GM23338 (cell line): ENCODE results near the gene SKIC8. TPM values are rescaled to one million over a fixed set of nuclear protein-coding genes. Genes with fewer than 3 reads are reported as not detected.

ENCODE experiments used
- ATAC-seq: fragments of 200-7000 bp; cut with Tn5 transposase; 3 replicates; pipeline ENCODE4 v1.9.1; 2020
- DNase-seq: peaks from one replicate; pipeline ENCODE4 v3.0.0-alpha.2; 2015; ENCODE audit warnings: low spot score
- H2AFZ ChIP-seq: fragments of 200-600 bp; sonication (generic); 2 replicates; pipeline ENCODE4 v1.8.0; 2016; ENCODE audit warnings: antibody characterized with exemption, mild to moderate bottlenecking, moderate library complexity
- H3F3A ChIP-seq: fragments of 200-600 bp; sonication (generic); replicated peaks from 2 replicates; pipeline ENCODE4 v1.8.0; 2017; ENCODE audit warnings: antibody characterized with exemption, mixed run types, low read depth
- H3K27ac ChIP-seq: fragments of 200-600 bp; sonication (generic); 2 replicates; pipeline ENCODE4 v1.6.1; 2016; ENCODE audit warnings: low read depth
- H3K27me3 ChIP-seq: fragments of 200-600 bp; sonication (generic); 2 replicates; pipeline ENCODE4 v1.8.0; 2016; ENCODE audit warnings: mild to moderate bottlenecking, mixed run types, moderate library complexity; ENCODE audit not compliant: insufficient read depth
- H3K36me3 ChIP-seq: fragments of 200-600 bp; sonication (generic); 2 replicates; pipeline ENCODE4 v1.8.0; 2016; ENCODE audit warnings: mild to moderate bottlenecking; ENCODE audit not compliant: insufficient read depth
- H3K4me1 ChIP-seq: fragments of 200-600 bp; sonication (generic); 2 replicates; pipeline ENCODE4 v1.8.0; 2016; ENCODE audit warnings: mild to moderate bottlenecking, moderate library complexity; ENCODE audit not compliant: insufficient read depth
- H3K4me2 ChIP-seq: fragments of 200-600 bp; sonication (generic); 2 replicates; pipeline ENCODE4 v1.7.1; 2017; ENCODE audit warnings: mixed run types
- H3K4me3 ChIP-seq: fragments of 200-600 bp; sonication (generic); 2 replicates; pipeline ENCODE4 v1.6.1; 2016; ENCODE audit warnings: mixed run types
- H3K79me2 ChIP-seq: fragments of 200-600 bp; sonication (generic); replicated peaks from 2 replicates; pipeline ENCODE4 v1.8.0; 2017; ENCODE audit warnings: mild to moderate bottlenecking; ENCODE audit not compliant: insufficient read depth
- H3K9me2 ChIP-seq: fragments of 200-600 bp; sonication (generic); 2 replicates; pipeline ENCODE4 v1.8.0; 2017; ENCODE audit not compliant: insufficient read depth
- H4K20me1 ChIP-seq: fragments of 200-600 bp; sonication (generic); replicated peaks from 2 replicates; pipeline ENCODE4 v1.8.0; 2017; ENCODE audit warnings: mild to moderate bottlenecking; ENCODE audit not compliant: insufficient read depth
- H3K27ac Mint-ChIP-seq: 2 replicates; pipeline ENCODE4 v1.8.0; 2020; ENCODE audit warnings: inconsistent platforms, mild to moderate bottlenecking, moderate library complexity, mixed read lengths
- H3K27me3 Mint-ChIP-seq: 3 replicates; pipeline ENCODE4 v1.8.0; 2022; ENCODE audit warnings: low read depth, mild to moderate bottlenecking, moderate library complexity, mixed read lengths, inconsistent platforms; ENCODE audit not compliant: insufficient read depth, poor library complexity
- H3K36me3 Mint-ChIP-seq: 3 replicates; pipeline ENCODE4 v1.8.0; 2021; ENCODE audit warnings: low read depth, mild to moderate bottlenecking, inconsistent platforms, moderate library complexity, mixed read lengths
- H3K4me1 Mint-ChIP-seq: 3 replicates; pipeline ENCODE4 v1.8.0; 2020; ENCODE audit warnings: mild to moderate bottlenecking, inconsistent platforms, mixed read lengths
- H3K4me3 Mint-ChIP-seq: 3 replicates; pipeline ENCODE4 v1.8.0; 2021; ENCODE audit warnings: moderate library complexity, mild to moderate bottlenecking, inconsistent platforms, mixed read lengths
- H3K9me3 Mint-ChIP-seq: 3 replicates; pipeline ENCODE4 v1.8.0; 2020; ENCODE audit warnings: moderate library complexity, mild to moderate bottlenecking, inconsistent platforms, mixed read lengths
- CREB1 ChIP-seq: fragments of 250-450 bp; sonication (Bioruptor Pico); IDR thresholded peaks from 2 replicates; pipeline ENCODE4 v1.5.0; 2020; ENCODE audit warnings: low read depth, mild to moderate bottlenecking, moderate library complexity
- CTCF ChIP-seq, 2 experiments: fragments of 200-600 bp in 1 of 2; sonication (generic) in 1 of 2; conservative IDR thresholded peaks; 2 replicates each; pipeline versions ENCODE4 v1.5.1 to v1.6.1; 2016 to 2017; ENCODE audit warnings: antibody characterized with exemption in 2 of 2, low read depth in 2 of 2, mild to moderate bottlenecking in 2 of 2, moderate library complexity in 1 of 2
- ETS1 ChIP-seq: IDR thresholded peaks from 2 replicates; pipeline ENCODE4 v1.6.1; 2016; ENCODE audit warnings: antibody characterized with exemption
- EZH2 ChIP-seq: fragments of 200-600 bp; sonication (generic); IDR thresholded peaks from one replicate; pipeline ENCODE4 v1.8.0; 2017; ENCODE audit warnings: antibody characterized with exemption, mild to moderate bottlenecking, low read depth; ENCODE audit not compliant: unreplicated experiment
- EZH2phosphoT487 ChIP-seq: fragments of 200-600 bp; sonication (generic); IDR thresholded peaks from one replicate; pipeline ENCODE4 v1.8.1; 2018; ENCODE audit warnings: antibody characterized with exemption; ENCODE audit not compliant: unreplicated experiment
- JUNB ChIP-seq: IDR thresholded peaks from one replicate; pipeline ENCODE4 v1.6.1; 2016; ENCODE audit warnings: antibody characterized with exemption; ENCODE audit not compliant: unreplicated experiment
- NANOG ChIP-seq: IDR thresholded peaks from 2 replicates; pipeline ENCODE4 v1.6.1; 2016; ENCODE audit warnings: antibody characterized with exemption, borderline replicate concordance
- POLR2AphosphoS5 ChIP-seq: IDR thresholded peaks from 2 replicates; pipeline ENCODE4 v1.6.1; 2016; ENCODE audit warnings: antibody characterized with exemption, low read depth
- STAT1 ChIP-seq: IDR thresholded peaks from one replicate; pipeline ENCODE4 v1.6.1; 2016; ENCODE audit warnings: antibody characterized with exemption; ENCODE audit not compliant: unreplicated experiment
- ZNF114 ChIP-seq: fragments of 250-450 bp; sonication (Bioruptor Pico); IDR thresholded peaks from 2 replicates; pipeline ENCODE4 v1.5.0; 2020; ENCODE audit warnings: mild to moderate bottlenecking, moderate library complexity
- ZNF331 ChIP-seq: fragments of 250-450 bp; sonication (Bioruptor Pico); IDR thresholded peaks from 2 replicates; pipeline ENCODE4 v1.5.0; 2020; ENCODE audit warnings: low read depth, mild to moderate bottlenecking, moderate library complexity
- long read RNA-seq: library from polyadenylated mRNA; unstranded; transcript quantifications from one replicate; pipeline ENCODE4 v2.0.0, GENCODE V29; 2020; ENCODE audit not compliant: unreplicated experiment
- polyA plus RNA-seq: library from polyadenylated mRNA; unstranded; fragments of >200 nt; fragmentation: Nextera tagmentation; extraction: Ambion mirVana; gene quantifications from 2 replicates; pipeline ENCODE4 v1.2.1, GENCODE V29; 2016
- total RNA-seq: library from RNA; depleted of rRNA; stranded (reverse); fragments of >200 nt; shearing (Covaris generic); gene quantifications from 2 replicates; pipeline ENCODE4 v1.2.3, GENCODE V29; 2014; rRNA removed
- TF ChIP-seq, protein P1 (sequence below): IDR thresholded peaks from one replicate; pipeline ENCODE4 v1.6.1; 2018; ENCODE audit warnings: antibody characterized with exemption; ENCODE audit not compliant: unreplicated experiment

The SKIC8 gene
- total RNA-seq (47.0 and 59.4 TPM in 2 replicates), polyA plus RNA-seq (68.6 and 73.8 TPM in 2 replicates)
- long read RNA-seq, transcript WDR61-201 (11 exons, 1,387 nt): major isoform, 73 of 85 reads
- long read RNA-seq, partial matches to known transcripts: 2 of 85 reads
- long read RNA-seq, other reads (novel, unspliced or antisense): 8 of 85 reads

DNA sequence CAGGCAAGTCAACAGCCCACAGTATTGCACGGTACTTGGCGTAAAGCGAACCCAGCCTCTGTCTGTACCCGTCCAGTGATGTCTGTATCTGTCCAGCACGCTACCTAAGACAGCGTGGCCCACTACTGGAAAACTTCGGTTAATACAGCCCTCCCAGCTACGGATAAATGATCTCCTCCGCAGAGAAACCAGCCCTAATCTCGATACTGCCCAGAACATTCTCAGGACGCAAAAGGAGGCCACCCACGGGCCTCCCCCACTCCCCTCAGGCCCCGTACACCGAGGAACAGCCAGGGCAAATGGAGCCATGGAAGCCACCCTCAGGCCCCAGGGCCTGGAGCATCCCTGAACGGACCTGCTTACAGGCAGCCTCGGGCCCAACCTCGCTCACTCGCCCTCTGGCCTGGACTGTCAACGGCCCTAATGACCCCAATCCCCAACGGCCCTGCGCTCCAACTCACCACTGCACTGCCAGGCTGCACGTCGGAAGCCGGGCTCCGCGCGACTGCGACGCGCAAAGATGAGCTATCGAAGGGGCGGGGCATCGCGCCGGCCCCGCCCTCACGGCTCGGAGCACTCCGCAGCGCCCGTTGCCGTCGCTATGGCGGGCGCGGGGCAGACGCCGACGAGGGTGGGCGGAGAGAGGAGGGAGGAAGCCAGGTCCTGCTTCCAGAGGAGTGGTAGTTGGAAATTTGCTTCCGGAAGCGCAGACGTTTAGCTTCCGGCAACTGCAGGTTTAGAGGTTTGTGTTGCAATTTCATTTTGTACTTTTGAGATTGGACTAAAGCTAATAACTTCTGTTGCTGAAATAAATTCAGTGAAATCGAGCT is at the start of gene SKIC8:
Gene SKIC8 (minus strand): TSS at position 509 of the 830 bp plus-strand sequence. CDS start 3,923 bp downstream, outside the sequence.
- H3K4me1 Mint-ChIP-seq: 0 out of 3 replicates have a peak, but pooled peaks cover 2% of the 10 kb centered on the region
- H3K4me2 ChIP-seq: peak within 1 kb of the TSS; percentile 88
- H3K27ac ChIP-seq: 0 out of 2 replicates have a peak within 1 kb of the TSS, but pooled peaks have one; percentile 11
- H3K27me3 ChIP-seq: peaks cover 10% of the 10 kb centered on the region; the same call in 1 of the 2 replicates
- H3K36me3 ChIP-seq: no peaks in the 10 kb centered on the region
- H4K20me1 ChIP-seq: no peaks in the 10 kb centered on the region
- peak within 1 kb of the TSS; percentile 75 for H2AFZ ChIP-seq
- 0 out of 3 replicates have a peak, but pooled peaks cover 2% of the 10 kb centered on the region for H3K36me3 Mint-ChIP-seq
- peak within 1 kb of the TSS; percentile 97 for H3K27ac Mint-ChIP-seq
- 0 out of 2 replicates have a peak, but pooled peaks cover 8% of the 10 kb centered on the region for H3F3A ChIP-seq
- 0 out of 2 replicates have a peak, but pooled peaks cover 6% of the 10 kb centered on the region for H3K4me1 ChIP-seq
- ATAC-seq (peak; percentile 97), DNase-seq (peak; percentile 94)
- H3K79me2 ChIP-seq: peaks cover 29% of the 10 kb centered on the region
- H3K27me3 Mint-ChIP-seq: peaks cover 6% of the 10 kb centered on the region
- H3K4me3 ChIP-seq: peak within 1 kb of the TSS; percentile 86
- peaks cover 3% of the 10 kb centered on the region; the same call in 1 of the 3 replicates for H3K9me3 Mint-ChIP-seq
- peak within 1 kb of the TSS; percentile 99 for H3K4me3 Mint-ChIP-seq
- peaks cover 5% of the 10 kb centered on the region for H3K9me2 ChIP-seq
- TF ChIP-seq ZNF331 (CRISPR knock-in tag) (no peak), ETS1 (no peak; the same call in 1 of the 2 replicates), JUNB (no peak), EZH2 (no peak), CREB1 (CRISPR knock-in tag) (peak; percentile 96), NANOG (no peak), POLR2AphosphoS5 (peak; percentile 88), CTCF (conservative IDR thresholded peaks at IDR 0.05; ENCODE audit: low read depth in 2 of 2) (0 out of 4 replicates have a peak, but pooled peaks of 1 of the 2 experiments have one; percentile 11), STAT1 (no peak), ZNF114 (no peak), EZH2phosphoT487 (no peak)
- TF ChIP-seq, protein P1, sequence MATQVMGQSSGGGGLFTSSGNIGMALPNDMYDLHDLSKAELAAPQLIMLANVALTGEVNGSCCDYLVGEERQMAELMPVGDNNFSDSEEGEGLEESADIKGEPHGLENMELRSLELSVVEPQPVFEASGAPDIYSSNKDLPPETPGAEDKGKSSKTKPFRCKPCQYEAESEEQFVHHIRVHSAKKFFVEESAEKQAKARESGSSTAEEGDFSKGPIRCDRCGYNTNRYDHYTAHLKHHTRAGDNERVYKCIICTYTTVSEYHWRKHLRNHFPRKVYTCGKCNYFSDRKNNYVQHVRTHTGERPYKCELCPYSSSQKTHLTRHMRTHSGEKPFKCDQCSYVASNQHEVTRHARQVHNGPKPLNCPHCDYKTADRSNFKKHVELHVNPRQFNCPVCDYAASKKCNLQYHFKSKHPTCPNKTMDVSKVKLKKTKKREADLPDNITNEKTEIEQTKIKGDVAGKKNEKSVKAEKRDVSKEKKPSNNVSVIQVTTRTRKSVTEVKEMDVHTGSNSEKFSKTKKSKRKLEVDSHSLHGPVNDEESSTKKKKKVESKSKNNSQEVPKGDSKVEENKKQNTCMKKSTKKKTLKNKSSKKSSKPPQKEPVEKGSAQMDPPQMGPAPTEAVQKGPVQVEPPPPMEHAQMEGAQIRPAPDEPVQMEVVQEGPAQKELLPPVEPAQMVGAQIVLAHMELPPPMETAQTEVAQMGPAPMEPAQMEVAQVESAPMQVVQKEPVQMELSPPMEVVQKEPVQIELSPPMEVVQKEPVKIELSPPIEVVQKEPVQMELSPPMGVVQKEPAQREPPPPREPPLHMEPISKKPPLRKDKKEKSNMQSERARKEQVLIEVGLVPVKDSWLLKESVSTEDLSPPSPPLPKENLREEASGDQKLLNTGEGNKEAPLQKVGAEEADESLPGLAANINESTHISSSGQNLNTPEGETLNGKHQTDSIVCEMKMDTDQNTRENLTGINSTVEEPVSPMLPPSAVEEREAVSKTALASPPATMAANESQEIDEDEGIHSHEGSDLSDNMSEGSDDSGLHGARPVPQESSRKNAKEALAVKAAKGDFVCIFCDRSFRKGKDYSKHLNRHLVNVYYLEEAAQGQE: peak; percentile 9
